ENCODE data around the gene TRABD2B. TPM values are rescaled to one million over a fixed set of nuclear protein-coding genes. Genes with fewer than 3 reads are reported as not detected.

Gene TRABD2B
- polyA plus RNA-seq, 1 of the 3 experiments (the other 2 are of a cell fraction), result 0.03 TPM

- H3K36me3 ChIP-seq (replicated peaks in 1 of 2; ENCODE audit: control insufficient read depth in 1 of 2, insufficient read depth in 2 of 2, low read length in 1 of 2), result no peaks in the 10 kb centered on the region
- H3K4me2 ChIP-seq, result no peak overlapping the region
- H3K4me3 ChIP-seq (ENCODE audit: low read depth in 2 of 2, low read length in 1 of 2), result no peak overlapping the region
- WGBS (ENCODE audit: low lambda C conversion rate), result 78% methylated on average over 4 of the region's 4 CpGs
- no peaks in the 10 kb centered on the region for H3K9me3 ChIP-seq
- no peaks in the 10 kb centered on the region for H3K27me3 ChIP-seq (ENCODE audit: insufficient read depth)
- peaks cover 0 to 2% of the 10 kb centered on the region in 2 experiments; a peak in 1 of 4 replicates for H3K4me1 ChIP-seq (ENCODE audit: control insufficient read depth in 1 of 2, insufficient read depth in 2 of 2, low read depth in 1 of 2, low read length in 1 of 2)
- H3F3A ChIP-seq (replicated peaks; ENCODE audit: insufficient read depth), result no peaks in the 10 kb centered on the region
- CTCF ChIA-PET, result interaction anchor here (1.3 to 3.3 kb wide), 5 partner anchors 11 to 199 kb away, joined by 4 to 23 read pairs (median 7); partner anchors contain the start of gene TRABD2B
- DNase-seq, result no peak
- H4K20me1 ChIP-seq (ENCODE audit: insufficient read depth), result no peaks in the 10 kb centered on the region
- POLR2A ChIA-PET, result no interaction called here
- no peak overlapping the region for H3K9ac ChIP-seq
- no peaks in the 10 kb centered on the region for H3K79me2 ChIP-seq (ENCODE audit: insufficient read depth)
- H3K27ac ChIP-seq (ENCODE audit: low read depth in 2 of 2, low read length in 1 of 2), result no peak overlapping the region
- TF ChIP-seq TCF12 (IDR thresholded peaks at IDR 0.05) (no peak), SIN3A (IDR thresholded peaks at IDR 0.05; ENCODE audit: borderline replicate concordance, low read depth, low read length) (no peak), TEAD4 (IDR thresholded peaks at IDR 0.05; ENCODE audit: borderline replicate concordance, insufficient read depth) (no peak), CHD2 (IDR thresholded peaks at IDR 0.05; ENCODE audit: low read length, partially characterized antibody) (no peak), TAF1 (IDR thresholded peaks at IDR 0.05; ENCODE audit: borderline replicate concordance, low read depth, low read length) (no peak), YY1 (IDR thresholded peaks at IDR 0.05; ENCODE audit: low read depth) (no peak)
- no peak overlapping the region for H2AFZ ChIP-seq (ENCODE audit: low read depth)
- H3K9me2 ChIP-seq, result no peaks in the 10 kb centered on the region
These were observed 12.2 kb downstream of the TRABD2B start for GRCh38 chr1:47985018-47985417.

- Histone ChIP-seq H2AFZ (ENCODE audit: low read depth) (no peak overlapping the region), H3K9me3 (no peaks in the 10 kb centered on the region), H4K20me1 (ENCODE audit: insufficient read depth) (no peaks in the 10 kb centered on the region), H3F3A (replicated peaks; ENCODE audit: insufficient read depth) (no peaks in the 10 kb centered on the region), H3K27me3 (ENCODE audit: insufficient read depth) (no peaks in the 10 kb centered on the region), H3K4me1 (ENCODE audit: control insufficient read depth in 1 of 2, insufficient read depth in 2 of 2, low read depth in 1 of 2, low read length in 1 of 2) (peaks cover 0 to 2% of the 10 kb centered on the region in 2 experiments; a peak in 1 of 4 replicates), H3K9ac (no peak overlapping the region), H3K4me3 (ENCODE audit: low read depth in 2 of 2, low read length in 1 of 2) (no peak overlapping the region), H3K79me2 (ENCODE audit: insufficient read depth) (no peaks in the 10 kb centered on the region), H3K4me2 (no peak overlapping the region), H3K27ac (ENCODE audit: low read depth in 2 of 2, low read length in 1 of 2) (no peak overlapping the region), H3K9me2 (no peaks in the 10 kb centered on the region), H3K36me3 (replicated peaks in 1 of 2; ENCODE audit: control insufficient read depth in 1 of 2, insufficient read depth in 2 of 2, low read length in 1 of 2) (no peaks in the 10 kb centered on the region)
- no peak for DNase-seq
- CTCF ChIA-PET, result interaction anchor here (1.0 to 3.3 kb wide), 5 partner anchors 11 to 258 kb away, joined by 4 to 23 read pairs (median 5); partner anchors contain the start of gene TRABD2B
- WGBS (ENCODE audit: low lambda C conversion rate), result 78% methylated on average over 9 of the region's 46 CpGs
- POLR2A ChIA-PET, result no interaction called here
- no peak for TF ChIP-seq FOSL2 (IDR thresholded peaks at IDR 0.05; ENCODE audit: borderline replicate concordance, low read depth)
- TF ChIP-seq, protein P1, sequence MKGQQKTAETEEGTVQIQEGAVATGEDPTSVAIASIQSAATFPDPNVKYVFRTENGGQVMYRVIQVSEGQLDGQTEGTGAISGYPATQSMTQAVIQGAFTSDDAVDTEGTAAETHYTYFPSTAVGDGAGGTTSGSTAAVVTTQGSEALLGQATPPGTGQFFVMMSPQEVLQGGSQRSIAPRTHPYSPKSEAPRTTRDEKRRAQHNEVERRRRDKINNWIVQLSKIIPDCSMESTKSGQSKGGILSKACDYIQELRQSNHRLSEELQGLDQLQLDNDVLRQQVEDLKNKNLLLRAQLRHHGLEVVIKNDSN (IDR thresholded peaks at IDR 0.05; ENCODE audit: borderline replicate concordance, low read depth), result no peak
- TF ChIP-seq EP300 (IDR thresholded peaks at IDR 0.05; ENCODE audit: borderline replicate concordance in 1 of 2, low read depth in 1 of 2, low read length in 1 of 2), result no peak
- no peak for TF ChIP-seq FOXJ3 (CRISPR knock-in tag; IDR thresholded peaks at IDR 0.05)
- TF ChIP-seq SMC3 (IDR thresholded peaks at IDR 0.05; ENCODE audit: low read depth, low read length), result no peak
- no peak for TF ChIP-seq MEF2A (IDR thresholded peaks at IDR 0.05; ENCODE audit: borderline replicate concordance, low read depth)
- no peak for TF ChIP-seq GATA2 (CRISPR knock-in tag; IDR thresholded peaks at IDR 0.05)
- no peak for TF ChIP-seq CHD2 (IDR thresholded peaks at IDR 0.05; ENCODE audit: low read length, partially characterized antibody)
- TF ChIP-seq TEAD4 (IDR thresholded peaks at IDR 0.05; ENCODE audit: borderline replicate concordance, insufficient read depth), result no peak
- TF ChIP-seq CTCF (IDR thresholded peaks at IDR 0.05), result no peak
- TF ChIP-seq, protein P2, sequence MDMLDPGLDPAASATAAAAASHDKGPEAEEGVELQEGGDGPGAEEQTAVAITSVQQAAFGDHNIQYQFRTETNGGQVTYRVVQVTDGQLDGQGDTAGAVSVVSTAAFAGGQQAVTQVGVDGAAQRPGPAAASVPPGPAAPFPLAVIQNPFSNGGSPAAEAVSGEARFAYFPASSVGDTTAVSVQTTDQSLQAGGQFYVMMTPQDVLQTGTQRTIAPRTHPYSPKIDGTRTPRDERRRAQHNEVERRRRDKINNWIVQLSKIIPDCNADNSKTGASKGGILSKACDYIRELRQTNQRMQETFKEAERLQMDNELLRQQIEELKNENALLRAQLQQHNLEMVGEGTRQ (IDR thresholded peaks at IDR 0.05; ENCODE audit: borderline replicate concordance, low read depth, low read length), result no peak
- no peak for TF ChIP-seq YY1 (IDR thresholded peaks at IDR 0.05; ENCODE audit: low read depth)
- TF ChIP-seq, protein P3, sequence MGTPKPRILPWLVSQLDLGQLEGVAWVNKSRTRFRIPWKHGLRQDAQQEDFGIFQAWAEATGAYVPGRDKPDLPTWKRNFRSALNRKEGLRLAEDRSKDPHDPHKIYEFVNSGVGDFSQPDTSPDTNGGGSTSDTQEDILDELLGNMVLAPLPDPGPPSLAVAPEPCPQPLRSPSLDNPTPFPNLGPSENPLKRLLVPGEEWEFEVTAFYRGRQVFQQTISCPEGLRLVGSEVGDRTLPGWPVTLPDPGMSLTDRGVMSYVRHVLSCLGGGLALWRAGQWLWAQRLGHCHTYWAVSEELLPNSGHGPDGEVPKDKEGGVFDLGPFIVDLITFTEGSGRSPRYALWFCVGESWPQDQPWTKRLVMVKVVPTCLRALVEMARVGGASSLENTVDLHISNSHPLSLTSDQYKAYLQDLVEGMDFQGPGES (IDR thresholded peaks at IDR 0.05; ENCODE audit: low read depth, low read length), result no peak
- no peak for TF ChIP-seq RXRA (IDR thresholded peaks at IDR 0.05; ENCODE audit: borderline replicate concordance, low read depth)
- TF ChIP-seq TAF1 (IDR thresholded peaks at IDR 0.05; ENCODE audit: borderline replicate concordance, low read depth, low read length), result no peak
- TF ChIP-seq, protein P4, sequence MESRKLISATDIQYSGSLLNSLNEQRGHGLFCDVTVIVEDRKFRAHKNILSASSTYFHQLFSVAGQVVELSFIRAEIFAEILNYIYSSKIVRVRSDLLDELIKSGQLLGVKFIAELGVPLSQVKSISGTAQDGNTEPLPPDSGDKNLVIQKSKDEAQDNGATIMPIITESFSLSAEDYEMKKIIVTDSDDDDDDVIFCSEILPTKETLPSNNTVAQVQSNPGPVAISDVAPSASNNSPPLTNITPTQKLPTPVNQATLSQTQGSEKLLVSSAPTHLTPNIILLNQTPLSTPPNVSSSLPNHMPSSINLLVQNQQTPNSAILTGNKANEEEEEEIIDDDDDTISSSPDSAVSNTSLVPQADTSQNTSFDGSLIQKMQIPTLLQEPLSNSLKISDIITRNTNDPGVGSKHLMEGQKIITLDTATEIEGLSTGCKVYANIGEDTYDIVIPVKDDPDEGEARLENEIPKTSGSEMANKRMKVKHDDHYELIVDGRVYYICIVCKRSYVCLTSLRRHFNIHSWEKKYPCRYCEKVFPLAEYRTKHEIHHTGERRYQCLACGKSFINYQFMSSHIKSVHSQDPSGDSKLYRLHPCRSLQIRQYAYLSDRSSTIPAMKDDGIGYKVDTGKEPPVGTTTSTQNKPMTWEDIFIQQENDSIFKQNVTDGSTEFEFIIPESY (IDR thresholded peaks at IDR 0.05; ENCODE audit: borderline replicate concordance, low read depth), result no peak
- no peak for TF ChIP-seq TCF12 (IDR thresholded peaks at IDR 0.05)
These were observed 12.9 kb downstream of the TRABD2B start for GRCh38 chr1:47984175-47984789.

Measured in SK-N-SH (cell line).